ENCODE results near the gene AMZ1.

DNA sequence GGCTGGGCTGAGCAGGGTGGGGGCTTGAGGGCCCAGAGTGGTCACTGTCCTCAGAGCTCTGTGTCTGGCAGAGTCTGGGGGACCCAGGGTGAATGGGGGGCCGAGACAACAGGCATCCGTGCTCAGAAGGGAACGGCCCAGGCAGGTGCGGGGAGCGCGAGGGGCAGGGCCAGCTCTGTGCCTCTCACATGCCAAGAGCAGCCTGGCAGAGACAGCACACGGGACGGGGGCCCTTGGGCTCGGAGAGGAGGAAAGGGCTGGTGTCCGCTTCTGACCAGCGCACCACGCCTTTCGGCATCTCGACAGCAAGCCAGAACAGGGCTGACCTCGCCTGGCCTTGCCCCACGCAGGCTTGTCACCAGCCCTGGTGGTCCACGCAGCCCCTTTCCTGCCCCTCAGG, 13.4 kb downstream of the AMZ1 start:
- TF ChIP-seq, protein P1, sequence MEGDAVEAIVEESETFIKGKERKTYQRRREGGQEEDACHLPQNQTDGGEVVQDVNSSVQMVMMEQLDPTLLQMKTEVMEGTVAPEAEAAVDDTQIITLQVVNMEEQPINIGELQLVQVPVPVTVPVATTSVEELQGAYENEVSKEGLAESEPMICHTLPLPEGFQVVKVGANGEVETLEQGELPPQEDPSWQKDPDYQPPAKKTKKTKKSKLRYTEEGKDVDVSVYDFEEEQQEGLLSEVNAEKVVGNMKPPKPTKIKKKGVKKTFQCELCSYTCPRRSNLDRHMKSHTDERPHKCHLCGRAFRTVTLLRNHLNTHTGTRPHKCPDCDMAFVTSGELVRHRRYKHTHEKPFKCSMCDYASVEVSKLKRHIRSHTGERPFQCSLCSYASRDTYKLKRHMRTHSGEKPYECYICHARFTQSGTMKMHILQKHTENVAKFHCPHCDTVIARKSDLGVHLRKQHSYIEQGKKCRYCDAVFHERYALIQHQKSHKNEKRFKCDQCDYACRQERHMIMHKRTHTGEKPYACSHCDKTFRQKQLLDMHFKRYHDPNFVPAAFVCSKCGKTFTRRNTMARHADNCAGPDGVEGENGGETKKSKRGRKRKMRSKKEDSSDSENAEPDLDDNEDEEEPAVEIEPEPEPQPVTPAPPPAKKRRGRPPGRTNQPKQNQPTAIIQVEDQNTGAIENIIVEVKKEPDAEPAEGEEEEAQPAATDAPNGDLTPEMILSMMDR (IDR thresholded peaks at IDR 0.05; ENCODE audit: poor library complexity) = no peak
- no peak for TF ChIP-seq EZH2phosphoT487 (IDR thresholded peaks at IDR 0.05; ENCODE audit: low read depth, severe bottlenecking, unreplicated experiment)

Measured in hepatocyte (in vitro differentiated cells).